ENCODE data around the gene SPEN.

- TF ChIP-seq POLR2AphosphoS5 (IDR thresholded peaks at IDR 0.05; ENCODE audit: borderline replicate concordance, low read depth, low read length) (no peak; the same call in 1 of the 2 replicates), EZH2 (IDR thresholded peaks at IDR 0.05) (no peak), FOXP2 (optimal IDR thresholded peaks at IDR 0.05; ENCODE audit: control extremely low read depth, extremely low read length, insufficient read depth) (no peak)
Measured at GRCh38 chr1:15949453-15950245, 102.1 kb downstream of the SPEN start.
